NCI-H187 treated with DMSO at 0.1 percent for 48 hours (cell line): ENCODE results near the gene PJVK.

Experiments
- DNase-seq: peaks from one replicate; lab custom pipeline; 2025; lab: John Stamatoyannopoulos, UW

The PJVK gene

DNA sequence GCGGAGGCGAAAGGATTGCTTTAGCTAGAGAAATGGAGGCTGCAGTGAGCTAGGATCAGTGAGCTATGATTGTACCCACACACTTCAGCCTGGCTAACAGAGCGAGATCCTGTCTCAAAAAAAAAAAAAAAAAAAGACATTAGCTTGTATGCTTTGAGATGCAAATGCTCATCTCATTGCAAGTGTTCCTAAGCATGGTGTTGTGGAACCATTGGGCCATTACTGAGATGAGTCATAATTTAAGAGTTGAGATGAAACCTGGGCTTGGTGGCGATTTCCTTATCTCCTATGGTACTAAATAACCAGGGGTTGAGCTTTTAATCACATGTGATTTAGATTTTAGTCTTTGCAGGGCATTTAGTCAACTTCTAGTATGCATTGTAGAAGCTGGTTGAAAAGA is 31.3 kb downstream of the PJVK start:
- no peak for DNase-seq

DNA sequence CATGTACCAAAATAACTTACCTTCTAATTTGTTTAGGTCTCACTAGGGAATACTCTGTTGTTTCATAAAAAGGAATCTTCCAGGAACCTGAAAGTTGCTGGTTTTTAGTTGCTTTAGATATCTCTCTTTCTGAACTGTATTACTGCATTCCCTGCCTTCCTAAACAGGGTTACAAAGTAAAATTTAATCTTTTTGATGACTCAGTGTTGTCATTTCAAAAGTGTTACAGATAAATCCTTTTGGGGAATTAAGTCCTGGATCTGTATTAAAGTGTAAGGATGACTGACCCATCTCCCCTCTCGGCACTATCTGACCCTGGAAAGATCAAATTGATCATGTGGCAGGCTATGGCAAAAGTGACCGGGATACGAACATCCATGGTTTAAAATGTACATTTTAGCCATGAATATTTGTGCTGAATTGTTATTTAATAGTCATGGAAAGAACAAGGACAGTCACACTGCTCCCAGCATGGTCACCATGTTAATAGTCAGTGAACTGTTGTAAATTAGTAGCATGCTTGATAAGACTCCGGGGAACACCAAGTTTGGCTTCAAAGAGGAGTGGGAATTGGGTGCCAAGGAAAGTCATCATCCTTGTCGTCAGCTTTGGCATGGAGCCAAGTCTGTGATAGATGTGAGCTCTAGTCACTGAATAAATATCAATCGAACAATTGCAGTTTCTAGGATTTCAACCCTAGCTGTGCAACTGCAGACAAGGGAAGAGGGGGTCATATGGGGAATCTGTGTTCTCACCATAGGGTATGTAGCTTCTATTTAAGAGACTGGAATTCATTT is 33.3 kb downstream of the PJVK start:
- DNase-seq = no peak

DNA sequence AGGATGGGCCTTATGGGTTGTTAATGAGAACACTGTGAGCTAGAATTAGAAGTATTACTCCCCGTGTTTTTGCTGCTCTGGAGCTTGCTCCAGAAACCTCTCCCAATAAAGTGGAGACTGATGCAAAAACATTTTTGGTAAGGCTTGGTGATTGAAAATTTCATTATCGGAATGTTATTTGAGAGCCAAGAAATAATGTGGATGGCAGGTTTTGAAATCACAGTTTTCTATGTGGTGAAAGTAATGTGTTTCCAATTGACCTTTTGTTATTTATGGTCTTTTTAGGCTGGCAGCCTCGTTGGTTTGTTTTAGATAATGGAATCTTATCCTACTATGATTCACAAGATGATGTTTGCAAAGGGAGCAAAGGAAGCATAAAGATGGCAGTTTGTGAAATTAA is 34.2 kb downstream of the PJVK start:
- DNase-seq = no peak

DNA sequence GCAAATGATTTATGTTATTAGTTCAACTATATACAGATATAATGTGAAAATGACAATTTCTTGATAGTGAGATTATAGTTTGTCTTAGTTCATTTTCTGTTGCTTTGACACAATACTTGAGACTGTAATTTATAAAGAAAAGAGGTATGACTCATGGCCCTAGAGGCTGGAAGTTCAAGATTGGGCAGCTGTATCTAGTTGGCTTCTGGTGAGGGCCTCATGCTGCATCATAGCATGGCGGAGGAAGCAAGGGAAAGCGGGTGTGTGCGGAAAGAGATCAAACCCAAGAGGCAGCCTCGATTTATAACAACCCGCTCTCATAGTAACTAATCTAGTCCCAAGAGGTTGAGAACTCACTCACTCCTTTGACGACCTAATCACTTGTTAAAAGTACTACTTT is 40.4 kb downstream of the PJVK start:
- DNase-seq = no peak

DNA sequence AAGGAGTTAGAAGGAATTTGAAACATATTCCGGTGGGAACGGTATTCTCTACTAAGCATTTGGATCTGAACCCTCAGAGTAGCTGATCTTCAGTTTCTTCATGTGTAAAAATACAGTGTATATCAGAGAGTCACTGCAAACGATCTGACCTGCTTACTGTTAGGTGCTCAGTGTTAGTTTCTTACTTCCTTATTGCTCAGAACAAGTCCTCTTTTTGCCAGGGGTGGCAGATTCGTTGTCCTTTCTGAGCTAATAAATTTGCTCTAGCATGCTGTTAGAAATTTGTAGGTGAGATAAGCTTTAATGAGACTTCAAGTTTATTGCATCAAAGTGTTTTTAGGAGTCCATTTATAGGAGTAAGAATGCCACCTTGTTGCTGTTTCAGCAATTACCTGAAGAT is 44.9 kb downstream of the PJVK start:
- no peak for DNase-seq

DNA sequence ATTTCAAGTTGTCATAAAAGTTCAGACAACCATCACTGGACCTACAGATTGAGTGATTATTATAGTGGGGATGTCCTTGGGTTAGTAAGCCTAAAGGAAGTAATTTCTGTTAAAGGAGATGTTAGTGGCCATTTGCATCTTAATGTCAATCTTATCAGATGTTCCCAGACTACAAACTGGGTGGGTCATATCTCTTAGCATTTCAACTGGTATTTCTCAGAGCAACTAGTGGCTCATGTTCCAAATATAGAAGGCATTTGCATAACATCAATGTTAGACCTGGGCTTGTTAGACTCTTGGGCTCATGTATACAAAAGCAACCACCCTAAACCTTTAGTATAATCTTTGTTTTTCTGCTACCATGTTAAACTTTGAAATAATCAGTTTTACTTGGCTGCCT is 47.0 kb downstream of the PJVK start:
- no peak for DNase-seq

DNA sequence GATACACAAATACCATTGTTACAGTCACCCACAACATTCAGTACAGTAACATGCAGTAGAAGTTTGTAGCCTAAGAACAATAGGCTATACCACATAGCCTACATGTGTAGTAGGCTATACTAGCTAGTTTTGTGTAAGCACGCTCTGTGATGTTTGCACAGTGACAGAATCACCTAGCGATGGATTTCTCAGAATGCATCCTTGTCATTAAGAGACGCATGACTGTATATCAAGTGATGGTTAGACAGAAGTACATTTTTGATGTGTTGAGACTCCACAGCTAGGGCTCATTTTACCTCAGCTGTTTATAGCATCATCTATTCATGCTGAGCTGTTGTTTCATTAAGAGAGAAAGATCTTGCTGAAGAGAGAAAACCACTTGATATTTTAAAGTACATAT is 48.5 kb downstream of the PJVK start:
- DNase-seq = no peak

DNA sequence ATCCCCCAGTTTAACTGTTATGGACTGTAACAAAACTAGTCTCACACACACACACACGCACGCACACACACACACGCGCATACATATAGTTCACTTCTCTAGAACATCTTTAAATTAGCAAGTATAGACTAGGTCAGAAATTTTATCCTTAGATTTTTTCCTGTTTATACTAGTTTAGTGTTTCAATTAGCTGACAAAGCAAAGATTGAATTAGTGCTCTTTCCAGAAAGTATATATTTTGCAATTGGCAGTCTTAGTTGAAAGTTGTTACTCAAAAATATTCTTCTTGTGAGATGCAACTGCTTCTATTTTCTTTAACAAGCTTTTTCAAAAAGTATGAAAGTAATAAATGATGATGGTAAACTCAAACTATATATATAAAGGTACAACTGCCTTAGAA is 51.6 kb downstream of the PJVK start:
- DNase-seq = no peak

DNA sequence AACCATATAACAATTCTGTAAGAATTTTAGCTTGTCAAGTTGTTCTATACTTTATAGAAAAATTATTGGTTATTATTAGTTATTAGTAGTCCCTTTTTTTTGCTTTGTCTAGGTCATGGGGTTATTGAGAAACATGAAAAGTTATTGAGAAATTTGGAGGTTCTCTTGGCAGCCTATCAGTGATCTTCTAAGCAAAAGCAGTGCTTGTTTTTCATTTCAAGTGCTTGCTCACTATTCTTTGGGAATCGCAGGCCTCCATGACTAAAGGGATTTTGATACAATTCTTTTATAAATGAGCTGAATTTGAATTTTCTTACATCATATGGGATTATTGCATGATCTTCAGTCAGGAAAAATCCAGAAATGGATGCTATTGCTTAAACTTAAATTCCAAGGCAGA is 54.9 kb downstream of the PJVK start:
- no peak for DNase-seq

DNA sequence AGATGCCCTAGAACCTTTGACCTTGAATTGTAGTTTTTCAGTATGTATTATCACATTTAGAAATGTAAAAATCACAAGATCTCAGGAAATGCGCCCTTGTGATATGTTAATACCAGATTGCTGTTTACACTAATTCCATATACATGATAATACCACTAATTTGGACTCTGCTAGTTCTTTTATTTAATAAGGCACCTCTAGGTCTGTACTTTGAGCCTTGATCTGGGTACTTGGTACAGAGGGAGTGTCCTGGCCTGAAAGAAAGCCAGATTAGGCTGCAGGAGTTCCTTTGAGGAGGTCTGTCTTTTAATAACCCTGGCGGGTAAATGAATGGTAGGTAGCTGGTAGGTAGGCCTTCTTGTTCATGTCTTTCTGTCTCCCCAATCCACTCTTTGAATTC is 55.3 kb downstream of the PJVK start:
- DNase-seq = no peak

DNA sequence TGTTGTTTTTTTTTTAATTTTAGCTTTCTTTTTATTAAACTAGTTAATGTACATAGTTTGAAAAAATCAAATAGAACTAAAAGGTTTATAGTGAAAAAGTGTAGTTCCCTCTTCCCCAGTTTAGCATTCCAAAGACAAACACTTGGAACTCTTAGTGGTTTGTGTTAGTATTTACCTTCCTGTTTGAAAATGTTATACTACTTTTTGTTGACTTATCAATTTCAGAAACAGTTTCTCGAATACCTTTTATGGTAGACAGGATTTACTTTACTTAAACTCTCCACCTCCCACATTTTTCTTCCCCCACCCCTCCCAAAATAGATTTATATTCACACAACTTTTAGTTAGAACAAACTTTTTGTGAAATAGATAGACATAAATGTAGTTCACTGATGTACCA is 55.8 kb downstream of the PJVK start:
- no peak for DNase-seq

DNA sequence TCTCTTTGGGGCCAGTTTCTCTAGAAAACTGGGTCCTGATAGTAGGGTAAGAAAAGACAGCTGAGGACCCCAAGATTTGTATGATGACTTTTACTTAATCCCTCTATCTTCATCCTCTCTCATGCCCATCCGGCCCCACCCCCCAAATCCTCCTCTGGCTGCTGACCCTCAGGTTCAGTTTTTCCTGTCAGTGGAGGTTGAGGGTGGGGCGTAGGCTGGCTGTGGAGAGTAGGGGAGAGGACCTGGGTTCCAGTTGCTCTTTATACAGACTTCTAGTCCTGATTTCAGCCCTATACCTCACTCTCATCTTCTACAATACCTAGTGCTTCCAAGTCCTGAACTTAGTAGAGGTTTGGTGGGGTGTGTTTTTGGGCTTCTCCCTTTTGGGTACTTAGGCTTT is 57.5 kb downstream of the PJVK start:
- DNase-seq = no peak

DNA sequence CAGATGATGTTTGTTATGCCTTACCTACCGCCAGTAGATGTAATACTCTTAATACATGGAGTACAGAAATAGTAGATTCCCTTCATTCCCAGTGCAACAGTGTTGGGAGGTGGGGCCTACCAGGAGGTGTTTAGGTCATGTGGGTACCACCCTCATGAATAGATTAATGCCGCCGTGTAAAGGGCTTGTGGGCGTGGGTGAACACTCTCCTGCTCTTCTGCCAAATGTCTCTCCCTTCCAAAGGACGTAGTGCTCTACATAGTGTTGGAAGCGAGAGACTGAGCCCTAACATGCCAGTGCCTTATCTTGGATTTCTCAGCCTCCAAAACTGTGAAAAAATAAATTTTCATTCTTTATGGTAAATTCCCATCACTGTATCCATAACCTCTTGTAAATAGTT is 59.2 kb downstream of the PJVK start:
- no peak for DNase-seq
